Neural progenitor cell (in vitro differentiated cells): ENCODE results near the gene TICAM1.

ENCODE experiments used
- EZH2 ChIP-seq: fragments of 200-600 bp; sonication (generic); IDR thresholded peaks from 2 replicates; pipeline ENCODE4 v1.6.1; 2017; ENCODE audit warnings: antibody characterized with exemption, mild to moderate bottlenecking, moderate library complexity
- TF ChIP-seq, protein P1 (sequence below): fragments of 200-600 bp; sonication (generic); IDR thresholded peaks from 2 replicates; pipeline ENCODE4 v1.5.1; 2017; ENCODE audit warnings: antibody characterized with exemption, mild to moderate bottlenecking

GRCh38 chr19:4830332-4830731 is 1.2 kb downstream of the TICAM1 start:
- TF ChIP-seq, protein P1, sequence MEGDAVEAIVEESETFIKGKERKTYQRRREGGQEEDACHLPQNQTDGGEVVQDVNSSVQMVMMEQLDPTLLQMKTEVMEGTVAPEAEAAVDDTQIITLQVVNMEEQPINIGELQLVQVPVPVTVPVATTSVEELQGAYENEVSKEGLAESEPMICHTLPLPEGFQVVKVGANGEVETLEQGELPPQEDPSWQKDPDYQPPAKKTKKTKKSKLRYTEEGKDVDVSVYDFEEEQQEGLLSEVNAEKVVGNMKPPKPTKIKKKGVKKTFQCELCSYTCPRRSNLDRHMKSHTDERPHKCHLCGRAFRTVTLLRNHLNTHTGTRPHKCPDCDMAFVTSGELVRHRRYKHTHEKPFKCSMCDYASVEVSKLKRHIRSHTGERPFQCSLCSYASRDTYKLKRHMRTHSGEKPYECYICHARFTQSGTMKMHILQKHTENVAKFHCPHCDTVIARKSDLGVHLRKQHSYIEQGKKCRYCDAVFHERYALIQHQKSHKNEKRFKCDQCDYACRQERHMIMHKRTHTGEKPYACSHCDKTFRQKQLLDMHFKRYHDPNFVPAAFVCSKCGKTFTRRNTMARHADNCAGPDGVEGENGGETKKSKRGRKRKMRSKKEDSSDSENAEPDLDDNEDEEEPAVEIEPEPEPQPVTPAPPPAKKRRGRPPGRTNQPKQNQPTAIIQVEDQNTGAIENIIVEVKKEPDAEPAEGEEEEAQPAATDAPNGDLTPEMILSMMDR, result no peak
- TF ChIP-seq EZH2, result no peak
